GM12878 (cell line): ENCODE measurements around the gene ADRA2C. TPM values are rescaled to one million over a fixed set of nuclear protein-coding genes. Genes with fewer than 3 reads are reported as not detected.
"Not testable (repeated sequence)": the region's sequence is repeated elsewhere in the genome, so short reads cannot be mapped to it uniquely, and the experiment has no call there.

Experiments used
- ATAC-seq: fragments of 200-7000 bp; cut with Tn5 transposase; 3 replicates; pipeline ENCODE4 v1.9.1; 2020; ENCODE audit warnings: mild to moderate bottlenecking, moderate library complexity
- BruUV-seq: library from RNA; stranded (reverse); fragments of 400-500 nt; replicated peaks from 2 replicates; lab custom pipeline; 2021; lab: Mats Ljungman, UMichigan
- CTCF ChIA-PET: fragments of 300-600 bp; sonication (Branson Sonifier 250); formaldehyde crosslinking; extraction: SDS; loops from one replicate; lab custom pipeline; 2021; ENCODE audit warnings: inconsistent platforms; lab: Yijun Ruan, JAX
- POLR2A ChIA-PET: fragments of 350-600 bp; formaldehyde crosslinking; extraction: SDS; loops from one replicate; lab custom pipeline; 2021; ENCODE audit warnings: inconsistent platforms; lab: Charles Lee
- RAD21 ChIA-PET: fragments of 300-600 bp; sonication (Branson Sonifier 250); formaldehyde crosslinking; loops from one replicate; lab custom pipeline; 2023; ENCODE audit warnings: antibody characterized with exemption; ENCODE audit not compliant: unreplicated experiment; lab: Charles Lee
- SMC1A ChIA-PET: fragments of 300-600 bp; sonication (Branson Sonifier 250); formaldehyde crosslinking; loops from one replicate; lab custom pipeline; 2023; ENCODE audit not compliant: unreplicated experiment, uncharacterized antibody; lab: Charles Lee
- DNase-seq: peaks from one replicate; pipeline ENCODE4 v3.0.0-alpha.2; 2011; ENCODE audit warnings: low read depth, low spot score
- FAIRE-seq: peaks from 3 replicates; lab custom pipeline; 2011; peaks lifted over from hg19 to GRCh38; lab: Jason Lieb, UNC
- H2AFZ ChIP-seq: 2 replicates; pipeline ENCODE4 v1.6.0; 2011; ENCODE audit warnings: low read depth, low read length, control low read depth; ENCODE audit not compliant: control insufficient read depth
- H3K27ac ChIP-seq: 2 replicates; pipeline ENCODE4 v1.5.1; 2011; ENCODE audit warnings: control low read depth; ENCODE audit not compliant: control insufficient read depth, insufficient read depth
- H3K27me3 ChIP-seq, 2 experiments: replicated peaks in 1 of 2; 2 replicates each; pipeline versions ENCODE4 v1.6.0 to v1.6.1; 2011; ENCODE audit warnings: low read length in 1 of 2; ENCODE audit not compliant: control insufficient read depth in 2 of 2, insufficient read depth in 2 of 2
- H3K36me3 ChIP-seq, 2 experiments: 2 replicates each; pipeline ENCODE4 v1.5.1; 2011; ENCODE audit warnings: low read length in 1 of 2; ENCODE audit not compliant: control insufficient read depth in 2 of 2, insufficient read depth in 2 of 2
- H3K4me1 ChIP-seq: 2 replicates; pipeline ENCODE4 v1.6.1; 2011; ENCODE audit warnings: mild to moderate bottlenecking, low read length, moderate library complexity, mixed read lengths; ENCODE audit not compliant: control insufficient read depth, insufficient read depth
- H3K4me2 ChIP-seq: 2 replicates; pipeline ENCODE4 v1.6.0; 2011; ENCODE audit warnings: control low read depth; ENCODE audit not compliant: control insufficient read depth, insufficient read depth
- H3K4me3 ChIP-seq: fragments of 200-600 bp; sonication (generic); 2 replicates; pipeline ENCODE4 v1.5.1; 2016
- H3K79me2 ChIP-seq: 2 replicates; pipeline ENCODE4 v1.6.0; 2011; ENCODE audit warnings: low read length; ENCODE audit not compliant: control insufficient read depth, insufficient read depth
- H3K9ac ChIP-seq: 2 replicates; pipeline ENCODE4 v1.8.0; 2011; ENCODE audit warnings: low read length, control low read depth, mixed read lengths; ENCODE audit not compliant: control insufficient read depth, insufficient read depth
- H3K9me3 ChIP-seq: replicated peaks from 3 replicates; pipeline ENCODE4 v1.5.1; 2011; ENCODE audit warnings: mild to moderate bottlenecking, low read length; ENCODE audit not compliant: control insufficient read depth, insufficient read depth
- H4K20me1 ChIP-seq: 2 replicates; pipeline ENCODE4 v1.6.0; 2011; ENCODE audit not compliant: control insufficient read depth, insufficient read depth
- CEBPB ChIP-seq, 2 experiments: fragments of 150-350 bp in 1 of 2; IDR thresholded peaks; 2 replicates each; pipeline ENCODE4 v1.6.1; 2012 to 2014; ENCODE audit warnings: low read depth in 2 of 2, low read length in 2 of 2, borderline replicate concordance in 1 of 2, inconsistent platforms in 1 of 2
- KAT2A ChIP-seq: conservative IDR thresholded peaks from 2 replicates; pipeline ENCODE4 v1.6.1; 2011; ENCODE audit warnings: low read depth, low read length; ENCODE audit not compliant: control insufficient read depth
- POU2F2 ChIP-seq: IDR thresholded peaks from 3 replicates; pipeline ENCODE4 v1.6.1; 2011; ENCODE audit warnings: low read depth, mild to moderate bottlenecking, low read length, borderline replicate concordance
- ZNF217 ChIP-seq: fragments of 450-650 bp; IDR thresholded peaks from 2 replicates; pipeline ENCODE4 v1.6.1; 2017; ENCODE audit warnings: antibody characterized with exemption, mild to moderate bottlenecking
- WGBS: methylation state at CpG from one replicate; pipeline ENCODE4 v1.1.6; 2016; ENCODE audit warnings: low lambda C conversion rate; ENCODE audit not compliant: insufficient replicate concordance, insufficient coverage; ENCODE audit errors: missing lambda C conversion rate; 5-methylcytosine and 5-hydroxymethylcytosine counted together
- in situ Hi-C: fragments of 300-500 bp; cut with MboI; formaldehyde crosslinking; loops from 9 replicates; pipeline ENCODE4 v1.14.3; 2018; ENCODE audit warnings: mixed read lengths
- intact Hi-C: fragments of 100-400 bp; cut with micrococcal nuclease; formaldehyde crosslinking; loops from one replicate; pipeline ENCODE4 v1.14.2; 2022; ENCODE audit not compliant: unreplicated experiment
- polyA plus RNA-seq, 11 experiments: library from polyadenylated mRNA; depleted of rRNA in 4 of 11; unstranded in 6 of 11; stranded (reverse) in 5 of 11; fragments of >200 nt; fragmentation: Nextera tagmentation in 4 of 11; fragmentation: Illumina TruSeq in 1 of 11; extraction: Ambion mirVana in 4 of 11; extraction: Trizol in 1 of 11; gene quantifications; 1 replicate in 1 of 11; 2 replicates in 10 of 11; pipeline versions ENCODE4 v1.2.1 to v1.2.3, GENCODE V29; 2011 to 2016; ENCODE audit warnings: inconsistent platforms in 2 of 11, missing spikeins in 2 of 11, low read depth in 1 of 11
- total RNA-seq, 4 experiments: library from RNA; depleted of rRNA in 3 of 4; stranded (reverse); fragments of >200 nt in 3 of 4; fragmentation: Illumina TruSeq in 1 of 4; extraction: Trizol in 1 of 4; gene quantifications; 2 replicates each; pipeline versions ENCODE4 v1.2.1 to v1.2.3, GENCODE V29; 2013 to 2021
- TF ChIP-seq, protein P1 (sequence below): fragments of 450-650 bp; IDR thresholded peaks from 2 replicates; pipeline ENCODE4 v1.6.1; 2017; ENCODE audit warnings: mild to moderate bottlenecking, moderate library complexity
- TF ChIP-seq, protein P2 (sequence below): IDR thresholded peaks from 2 replicates; pipeline ENCODE4 v1.6.1; 2011; ENCODE audit warnings: mild to moderate bottlenecking, low read depth, low read length, moderate library complexity; ENCODE audit not compliant: insufficient replicate concordance

ADRA2C gene
- total and polyA plus RNA-seq, 10 of the 15 experiments (the other 5 are each of a cell fraction or from before 2014, with no cell fraction given) = 0.15 TPM; not detected in 9

GRCh38 chr4:3814838-3815237 lies 48.7 kb downstream of the ADRA2C start:
- H3K36me3 ChIP-seq, CTCF ChIA-PET, H3K27me3 ChIP-seq, H2AFZ ChIP-seq, BruUV-seq, H3K9me3 ChIP-seq, H4K20me1 ChIP-seq, RAD21 ChIA-PET, H3K4me1 ChIP-seq, POLR2A ChIA-PET, ATAC-seq, H3K4me3 ChIP-seq, H3K79me2 ChIP-seq, H3K27ac ChIP-seq, in situ Hi-C loops, SMC1A ChIA-PET, intact Hi-C loops, H3K4me2 ChIP-seq, H3K9ac ChIP-seq, DNase-seq: not testable (repeated sequence)
- FAIRE-seq = peak; percentile 95
- TF ChIP-seq CEBPB (IDR thresholded peaks at IDR 0.05; ENCODE audit: borderline replicate concordance in 1 of 2, low read depth in 2 of 2, low read length in 2 of 2) = 0 out of 4 replicates have a peak, but pooled peaks of 1 of the 2 experiments have one; percentile 3

GRCh38 chr4:3816256-3816825 lies 50.2 kb downstream of the ADRA2C start:
- CTCF ChIA-PET = no interaction called here
- Histone ChIP-seq H3K79me2 (no peaks in the 10 kb centered on the region), H2AFZ (no peak overlapping the region), H3K9me3 (no peaks in the 10 kb centered on the region), H3K27ac (no peak overlapping the region), H3K27me3 (no peaks in the 10 kb centered on the region), H3K9ac (no peak overlapping the region), H3K36me3 (no peaks in the 10 kb centered on the region), H3K4me2 (no peak overlapping the region), H3K4me1 (no peaks in the 10 kb centered on the region), H3K4me3 (no peak overlapping the region)
- WGBS = 8% methylated on average over 8 of the region's 8 CpGs
- RAD21 ChIA-PET = no interaction called here
- FAIRE-seq (no peak), ATAC-seq (no peak)
- intact Hi-C loops = no loop called here
- POLR2A ChIA-PET = no interaction called here
- TF ChIP-seq ZNF217 (no peak), KAT2A (no peak), POU2F2 (no peak)
- TF ChIP-seq, protein P1, sequence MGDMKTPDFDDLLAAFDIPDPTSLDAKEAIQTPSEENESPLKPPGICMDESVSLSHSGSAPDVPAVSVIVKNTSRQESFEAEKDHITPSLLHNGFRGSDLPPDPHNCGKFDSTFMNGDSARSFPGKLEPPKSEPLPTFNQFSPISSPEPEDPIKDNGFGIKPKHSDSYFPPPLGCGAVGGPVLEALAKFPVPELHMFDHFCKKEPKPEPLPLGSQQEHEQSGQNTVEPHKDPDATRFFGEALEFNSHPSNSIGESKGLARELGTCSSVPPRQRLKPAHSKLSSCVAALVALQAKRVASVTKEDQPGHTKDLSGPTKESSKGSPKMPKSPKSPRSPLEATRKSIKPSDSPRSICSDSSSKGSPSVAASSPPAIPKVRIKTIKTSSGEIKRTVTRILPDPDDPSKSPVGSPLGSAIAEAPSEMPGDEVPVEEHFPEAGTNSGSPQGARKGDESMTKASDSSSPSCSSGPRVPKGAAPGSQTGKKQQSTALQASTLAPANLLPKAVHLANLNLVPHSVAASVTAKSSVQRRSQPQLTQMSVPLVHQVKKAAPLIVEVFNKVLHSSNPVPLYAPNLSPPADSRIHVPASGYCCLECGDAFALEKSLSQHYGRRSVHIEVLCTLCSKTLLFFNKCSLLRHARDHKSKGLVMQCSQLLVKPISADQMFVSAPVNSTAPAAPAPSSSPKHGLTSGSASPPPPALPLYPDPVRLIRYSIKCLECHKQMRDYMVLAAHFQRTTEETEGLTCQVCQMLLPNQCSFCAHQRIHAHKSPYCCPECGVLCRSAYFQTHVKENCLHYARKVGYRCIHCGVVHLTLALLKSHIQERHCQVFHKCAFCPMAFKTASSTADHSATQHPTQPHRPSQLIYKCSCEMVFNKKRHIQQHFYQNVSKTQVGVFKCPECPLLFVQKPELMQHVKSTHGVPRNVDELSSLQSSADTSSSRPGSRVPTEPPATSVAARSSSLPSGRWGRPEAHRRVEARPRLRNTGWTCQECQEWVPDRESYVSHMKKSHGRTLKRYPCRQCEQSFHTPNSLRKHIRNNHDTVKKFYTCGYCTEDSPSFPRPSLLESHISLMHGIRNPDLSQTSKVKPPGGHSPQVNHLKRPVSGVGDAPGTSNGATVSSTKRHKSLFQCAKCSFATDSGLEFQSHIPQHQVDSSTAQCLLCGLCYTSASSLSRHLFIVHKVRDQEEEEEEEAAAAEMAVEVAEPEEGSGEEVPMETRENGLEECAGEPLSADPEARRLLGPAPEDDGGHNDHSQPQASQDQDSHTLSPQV = no peak
- TF ChIP-seq, protein P2, sequence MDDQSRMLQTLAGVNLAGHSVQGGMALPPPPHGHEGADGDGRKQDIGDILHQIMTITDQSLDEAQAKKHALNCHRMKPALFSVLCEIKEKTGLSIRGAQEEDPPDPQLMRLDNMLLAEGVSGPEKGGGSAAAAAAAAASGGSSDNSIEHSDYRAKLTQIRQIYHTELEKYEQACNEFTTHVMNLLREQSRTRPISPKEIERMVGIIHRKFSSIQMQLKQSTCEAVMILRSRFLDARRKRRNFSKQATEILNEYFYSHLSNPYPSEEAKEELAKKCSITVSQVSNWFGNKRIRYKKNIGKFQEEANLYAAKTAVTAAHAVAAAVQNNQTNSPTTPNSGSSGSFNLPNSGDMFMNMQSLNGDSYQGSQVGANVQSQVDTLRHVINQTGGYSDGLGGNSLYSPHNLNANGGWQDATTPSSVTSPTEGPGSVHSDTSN = no peak
- TF ChIP-seq, all 136 proteins: peak for 0
- H4K20me1 ChIP-seq = no peaks in the 10 kb centered on the region
- DNase-seq = no peak
- in situ Hi-C loops = no loop called here
- SMC1A ChIA-PET = no interaction called here
- BruUV-seq = no TSS peak
